D341Med (cell line): ENCODE measurements around the gene SEMA6C.

Source experiments
- DNase-seq: peaks from one replicate; pipeline ENCODE4 v3.0.0; 2012; ENCODE audit warnings: low spot score

SEMA6C gene

DNA sequence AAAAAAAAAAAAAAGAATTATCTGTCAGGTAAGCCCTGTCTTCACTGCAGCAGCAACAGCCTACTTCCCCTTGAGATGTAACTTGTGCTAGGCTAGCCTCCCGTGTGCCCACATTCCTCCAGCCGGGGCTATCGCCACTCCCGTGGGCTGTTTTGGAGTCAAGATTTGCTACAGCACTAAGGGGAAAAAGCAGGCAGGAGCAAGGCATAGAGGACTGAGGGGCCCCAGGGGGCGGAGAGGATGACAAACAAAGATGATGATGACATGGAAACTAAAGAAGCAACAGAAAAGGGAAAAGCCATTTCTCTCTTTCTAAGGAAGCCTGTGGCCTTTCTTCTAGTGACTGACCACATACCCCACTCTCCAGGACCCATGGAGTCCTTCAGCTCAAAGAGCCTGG, 11.9 kb upstream of the SEMA6C start:
- no peak for DNase-seq

DNA sequence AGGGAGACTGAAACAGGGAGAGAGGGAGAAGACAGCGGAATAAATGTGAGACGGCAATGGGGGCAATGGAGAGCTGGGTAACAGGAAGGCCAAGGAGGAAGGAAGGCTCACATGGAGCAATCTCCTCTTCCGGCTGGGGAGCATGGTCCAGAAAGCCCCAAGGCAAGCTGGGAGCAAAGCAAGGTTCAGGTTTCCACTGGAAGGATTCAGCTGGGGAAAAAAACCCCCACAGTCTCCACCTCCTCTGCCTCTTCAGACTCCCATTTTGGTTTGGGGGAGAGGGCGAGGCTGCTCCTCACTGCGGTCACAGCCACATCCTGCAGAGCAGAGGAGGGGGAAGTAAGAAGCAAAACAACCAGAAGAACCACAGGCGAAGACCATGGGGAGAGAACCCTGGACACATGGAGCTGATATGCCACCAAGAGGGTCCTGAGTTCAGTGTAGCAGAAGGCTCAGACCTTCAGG, 10.7 kb upstream of the SEMA6C start:
- peak; percentile 8 for DNase-seq

GRCh38 chr1:151156515-151156819, 10.0 kb upstream of the SEMA6C start, which contains the start of gene TNFAIP8L2:
TNFAIP8L2 (plus strand) TSS chr1:151156649; CDS start chr1:151158698, 2,049 bp downstream.
- DNase-seq: peak; percentile 30

DNA sequence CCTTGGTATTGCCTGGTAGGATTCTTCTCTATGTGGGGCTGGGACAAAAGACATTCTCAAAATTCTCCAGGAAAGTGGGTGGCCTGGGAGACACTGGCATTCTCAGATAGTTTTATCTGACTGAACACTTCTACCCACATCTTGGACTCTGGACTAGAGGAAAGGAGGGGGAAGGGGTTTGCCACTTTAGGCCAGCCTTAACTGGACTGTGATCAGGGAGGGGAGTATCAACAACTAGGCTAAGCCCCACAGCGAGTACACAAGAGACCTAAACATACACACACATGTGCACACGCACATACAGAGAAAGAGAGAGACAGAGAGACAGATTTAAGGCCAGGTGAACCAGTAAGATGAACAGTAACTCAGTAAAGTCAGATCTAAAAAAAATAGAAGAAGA, 1.2 kb upstream of the SEMA6C start:
- DNase-seq: no peak

- no peak for DNase-seq
These were observed 687 bp upstream of the SEMA6C start for GRCh38 chr1:151147132-151147503.

DNA sequence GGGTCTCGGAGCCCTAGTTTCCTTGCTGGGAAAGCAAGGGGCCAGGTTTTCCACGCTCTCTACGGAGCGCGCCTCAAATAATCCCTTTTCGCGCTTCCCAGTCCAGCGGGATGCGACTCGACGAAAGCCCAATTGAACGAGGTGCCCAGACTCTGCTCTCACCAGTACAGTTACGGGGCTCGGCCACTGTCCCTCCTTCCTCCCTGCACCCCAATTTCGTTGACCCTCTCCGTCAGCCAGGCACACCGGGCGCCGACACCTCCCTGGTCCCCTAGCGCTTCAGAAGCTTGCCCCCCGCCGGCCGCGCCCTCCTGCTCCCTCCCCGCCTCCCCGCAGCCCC, 389 bp downstream of the SEMA6C start:
- DNase-seq: no peak

GRCh38 chr1:151145304-151146071, 943 bp downstream of the SEMA6C start:
- DNase-seq: peak; percentile 50

GRCh38 chr1:151144474-151145303, 1.7 kb downstream of the SEMA6C start:
- no peak for DNase-seq

DNA sequence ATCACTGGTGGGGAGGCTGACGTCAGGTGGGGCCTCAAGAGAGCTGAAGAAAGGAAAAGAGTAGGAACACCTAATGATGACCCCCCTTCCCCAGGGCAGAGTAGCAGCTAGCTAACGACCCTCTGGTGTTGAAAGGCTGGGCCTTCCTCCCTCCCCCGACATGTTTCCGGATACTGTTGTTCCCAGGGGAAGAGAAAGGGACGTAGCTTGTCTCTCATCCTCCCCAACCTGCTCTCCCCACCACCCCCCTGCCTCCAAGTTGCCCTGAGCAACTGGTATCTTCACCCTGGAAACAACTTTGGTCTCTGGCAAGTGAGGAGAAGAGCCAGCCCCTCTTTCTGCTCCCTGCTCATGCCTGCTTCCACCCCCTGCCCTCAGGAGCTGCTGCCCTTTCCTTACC, 2.4 kb downstream of the SEMA6C start:
- no peak for DNase-seq

GRCh38 chr1:151143057-151143435, 3.4 kb downstream of the SEMA6C start:
- DNase-seq: no peak

DNA sequence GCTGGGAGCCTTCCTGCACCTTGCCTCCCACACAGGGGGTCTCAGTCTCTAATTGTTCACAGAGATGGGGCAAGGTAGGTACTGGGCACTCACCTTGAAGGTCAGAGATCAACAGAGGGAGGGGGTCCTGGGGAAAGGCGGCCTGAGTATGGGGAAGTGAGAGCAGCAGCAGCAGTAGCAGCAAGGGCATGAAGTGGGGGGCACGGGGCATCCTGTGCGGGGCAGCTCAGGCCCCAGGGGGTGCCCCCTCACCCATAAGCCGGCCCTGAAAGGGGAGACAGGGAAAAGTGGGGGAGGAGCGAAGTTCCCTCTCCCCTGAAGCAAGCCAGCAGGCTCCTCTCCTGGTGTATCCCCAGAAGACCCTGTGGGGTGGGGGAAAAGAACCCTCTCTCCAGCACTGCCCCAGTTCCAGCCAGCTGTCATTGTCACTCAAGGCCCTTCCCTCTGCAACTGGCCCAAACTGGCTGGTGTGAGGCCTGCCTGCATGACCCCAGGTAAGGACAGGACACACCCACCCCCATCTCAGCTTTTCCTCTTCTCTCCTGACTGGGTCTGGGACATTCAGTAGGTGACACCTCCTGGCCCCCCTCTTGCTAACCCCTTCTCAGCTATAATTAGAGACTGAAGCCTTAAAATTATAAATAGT, 3.9 kb downstream of the SEMA6C start:
- no peak for DNase-seq

DNA sequence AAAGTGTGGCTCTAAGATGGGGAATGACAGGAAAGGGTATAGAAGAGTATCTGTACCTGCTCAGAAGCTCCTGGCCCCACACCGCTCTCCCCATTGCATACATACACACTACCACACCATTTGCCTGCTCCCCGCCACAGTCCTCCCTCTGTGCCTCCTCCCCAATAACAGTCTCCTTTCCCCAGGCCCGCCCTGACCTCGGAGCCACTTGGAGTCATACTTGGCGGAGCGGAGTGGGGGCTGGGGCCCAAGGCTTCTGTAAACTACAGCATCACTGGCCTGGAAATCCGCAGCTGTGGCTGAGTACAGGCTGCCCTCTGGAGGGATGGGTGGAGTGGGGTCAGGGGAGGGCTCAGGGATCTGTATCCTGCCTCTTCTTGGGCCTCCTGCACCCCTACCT, 8.6 kb downstream of the SEMA6C start:
- no peak for DNase-seq

DNA sequence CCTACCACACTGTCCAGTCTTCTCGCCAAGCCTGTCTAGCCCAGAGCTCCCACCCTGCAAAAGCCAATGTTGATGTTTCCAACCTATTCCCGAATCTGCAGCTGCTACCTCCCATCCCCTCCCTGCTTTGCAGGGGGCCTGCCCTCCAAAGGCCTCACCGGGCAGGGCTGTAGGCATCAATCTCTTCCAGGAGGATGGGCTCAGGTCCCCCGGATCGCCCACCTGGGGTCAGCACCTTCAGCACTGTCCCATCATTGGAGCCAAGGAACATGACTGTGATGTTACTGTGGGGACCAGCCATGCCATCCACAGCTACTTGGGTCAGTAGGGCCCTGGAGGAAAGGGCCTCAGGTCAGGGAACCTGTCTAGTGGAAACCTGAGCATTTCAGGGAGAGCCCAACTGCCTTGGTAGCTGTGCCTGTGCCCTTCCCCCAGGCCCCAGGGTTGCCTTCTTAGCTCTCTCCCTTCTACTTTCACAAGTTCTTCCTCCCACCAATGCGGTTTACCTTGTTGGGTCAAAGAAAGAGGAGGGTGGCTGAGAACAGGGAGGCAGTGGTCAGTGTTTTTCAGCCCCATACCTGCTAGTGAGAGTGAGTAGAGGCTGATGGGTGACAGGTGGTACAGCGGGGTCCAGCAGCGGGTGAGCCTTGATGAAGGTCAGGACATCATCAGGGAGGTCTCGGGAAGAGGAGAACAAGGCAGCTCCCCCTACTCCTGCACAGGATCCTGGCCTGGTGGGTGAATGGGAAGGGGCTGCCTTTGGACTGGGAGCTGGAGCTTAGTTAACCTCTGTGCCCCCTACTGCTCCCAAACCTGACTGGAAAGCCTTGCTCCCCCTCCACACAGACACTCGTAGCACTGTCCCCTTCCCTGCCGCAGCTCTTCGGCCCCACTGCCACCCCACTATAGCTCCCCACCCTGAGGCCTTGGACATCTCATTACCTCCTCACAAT, 10.7 kb downstream of the SEMA6C start:
- DNase-seq: no peak

GRCh38 chr1:151134991-151135390, 11.4 kb downstream of the SEMA6C start:
- DNase-seq: no peak

- DNase-seq: no peak
These were observed 12.0 kb downstream of the SEMA6C start for GRCh38 chr1:151134396-151134795.

DNA sequence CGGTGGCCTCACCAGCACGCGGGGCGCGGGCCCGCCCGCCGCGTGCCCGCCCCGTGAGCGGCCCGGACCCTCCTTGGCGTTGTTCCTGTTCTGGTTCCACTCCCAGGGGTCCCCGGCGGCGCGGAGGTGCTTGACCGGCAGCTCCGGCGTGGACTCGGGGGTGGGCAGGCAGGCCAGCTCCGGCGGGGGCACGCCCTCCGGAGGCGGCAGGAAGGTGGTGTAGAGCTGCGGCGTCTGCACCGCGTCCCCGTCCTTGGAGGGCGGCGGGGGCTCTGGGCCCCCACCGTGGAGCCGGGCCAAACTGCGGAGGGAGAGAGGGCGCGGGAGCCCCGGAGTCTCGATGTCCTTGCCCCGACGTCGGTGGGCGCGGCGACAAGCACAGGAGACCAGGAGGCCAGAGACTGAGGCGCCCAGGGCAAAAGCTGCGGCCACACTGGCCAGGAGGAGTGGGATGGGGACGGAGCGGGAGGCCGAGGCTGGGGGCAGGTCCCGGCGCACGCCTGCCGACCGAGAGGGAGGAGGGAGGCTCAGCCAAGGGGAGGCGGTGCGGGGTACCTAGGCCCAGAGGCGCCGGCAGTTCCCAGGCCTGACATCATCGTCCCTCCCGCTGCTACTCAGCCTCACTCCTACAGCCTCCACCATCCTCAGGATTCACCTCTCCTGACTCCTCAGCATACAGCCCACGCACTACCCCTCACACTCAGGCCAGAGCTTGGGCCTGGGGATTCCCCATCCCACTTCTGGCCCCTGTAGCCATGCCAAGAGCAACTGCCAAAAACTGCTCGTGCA, 13.2 kb downstream of the SEMA6C start:
- peak; percentile 48 for DNase-seq

DNA sequence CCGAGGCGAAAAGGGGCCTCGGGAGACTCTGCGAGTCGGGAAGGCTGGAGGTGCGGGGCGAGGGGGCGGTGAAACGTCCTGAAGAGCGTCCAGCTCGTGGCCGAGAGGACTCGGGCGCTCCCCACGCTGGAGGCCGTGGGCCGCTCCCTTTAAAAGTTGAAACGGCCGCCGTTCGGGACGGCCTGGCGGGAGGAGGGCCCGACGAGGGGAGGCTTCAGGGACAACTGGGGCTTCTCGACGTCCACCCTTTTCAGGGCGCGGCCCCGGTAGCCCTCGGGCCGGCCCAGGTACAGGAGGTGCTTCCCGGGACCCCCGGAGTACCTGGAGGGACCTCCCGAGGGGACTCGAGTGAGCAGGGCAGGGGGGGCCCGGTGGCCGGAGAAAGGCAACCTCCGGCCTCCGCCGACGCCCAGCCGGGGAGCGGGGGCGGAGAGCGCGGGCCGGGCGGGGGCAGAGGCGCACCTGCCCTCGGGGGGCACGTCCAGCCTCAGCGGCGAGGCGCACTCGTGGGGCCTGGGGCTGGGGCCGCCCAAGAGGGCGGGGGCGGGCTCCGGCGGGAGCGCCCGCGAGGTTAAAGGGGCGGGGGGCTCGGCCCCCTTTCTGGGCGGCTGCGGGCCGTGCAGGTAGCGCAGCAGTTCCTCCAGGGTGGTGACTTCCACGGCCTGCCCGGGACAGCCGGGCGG, 14.0 kb downstream of the SEMA6C start:
- DNase-seq: peak; percentile 47

DNA sequence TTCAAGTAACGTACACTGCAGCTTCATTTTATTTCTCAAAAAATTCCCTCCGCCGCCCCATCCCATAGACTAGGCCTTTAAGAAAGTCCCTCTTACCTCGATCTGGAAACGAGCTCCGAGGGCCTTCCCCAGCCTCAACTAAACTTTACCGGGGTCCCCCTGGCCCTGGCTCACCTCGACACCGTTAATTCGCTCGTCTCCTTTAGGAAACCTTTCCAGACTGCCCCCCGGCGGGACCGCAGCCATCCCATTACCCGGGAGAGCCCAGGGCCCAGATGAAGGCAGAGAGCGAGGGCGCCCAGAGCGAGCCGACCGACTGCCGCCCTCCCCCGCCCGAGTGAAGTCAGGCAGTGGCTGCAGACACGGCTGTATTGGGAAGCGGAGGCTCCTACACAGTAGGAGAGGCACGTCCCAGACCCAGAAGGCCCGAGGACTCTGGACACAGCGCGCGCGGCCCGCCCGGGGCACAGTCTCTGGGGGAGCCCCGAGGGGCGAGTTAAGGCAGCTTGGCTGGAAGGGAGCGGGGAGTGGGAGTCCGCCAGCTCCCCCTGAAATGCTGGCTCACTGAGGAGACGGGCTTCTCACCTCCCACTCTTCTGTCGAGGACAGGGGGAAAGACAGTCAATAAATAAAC, 14.6 kb downstream of the SEMA6C start:
- DNase-seq: no peak

DNA sequence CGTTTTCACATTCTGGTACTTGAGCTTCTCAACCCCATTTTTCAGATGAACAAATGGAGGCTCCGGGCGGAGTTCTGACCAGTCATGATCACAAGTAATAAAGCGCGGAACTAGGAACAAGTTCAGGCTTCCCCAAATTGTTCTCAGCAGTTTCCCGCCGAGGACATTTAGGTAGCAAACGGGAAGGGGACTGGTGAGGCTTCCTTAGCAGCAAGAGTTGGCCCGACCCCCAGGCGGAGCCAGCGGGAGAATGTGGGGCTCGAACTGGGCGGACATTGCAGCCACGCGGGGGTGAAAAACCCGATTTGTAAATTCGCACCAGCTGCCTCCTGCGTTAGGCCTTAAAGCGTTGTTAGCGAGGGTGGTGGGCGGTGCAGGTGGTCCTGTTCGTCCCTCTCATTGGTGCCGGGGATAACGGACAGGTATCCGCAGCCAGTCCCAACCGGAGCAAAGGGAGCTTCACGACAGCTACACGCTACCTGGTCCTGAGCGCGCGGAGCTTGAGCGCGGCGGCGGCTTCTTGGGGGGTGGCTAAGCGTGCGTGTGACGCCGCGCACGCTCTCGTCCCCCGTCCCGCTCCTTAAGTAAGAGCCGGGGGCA, 15.3 kb downstream of the SEMA6C start:
- no peak for DNase-seq

- DNase-seq: no peak
These were observed 17.6 kb downstream of the SEMA6C start for GRCh38 chr1:151128800-151129199.
